HEK293 (cell line): ENCODE data around the gene EVPLL.

Source experiments
- CTCF ChIA-PET: fragments of 350-600 bp; formaldehyde crosslinking; extraction: SDS; loops from one replicate; lab custom pipeline; 2021; ENCODE audit warnings: antibody characterized with exemption; lab: Yijun Ruan, JAX
- POLR2A ChIA-PET: fragments of 300-600 bp; formaldehyde crosslinking; extraction: SDS; loops from one replicate; lab custom pipeline; 2020; ENCODE audit warnings: antibody characterized with exemption, inconsistent platforms; lab: Yijun Ruan, JAX
- H3K27ac ChIP-seq: fragments of 200-500 bp; sonication (Bioruptor generic); 2 replicates; pipeline ENCODE4 v1.5.1; 2014; ENCODE audit warnings: low read depth, low read length, control low read depth, inconsistent platforms; ENCODE audit errors: extremely low read depth
- H3K36me3 ChIP-seq, 2 experiments: fragments of 200-500 bp in 1 of 2; sonication (Bioruptor generic) in 1 of 2; 1 replicate in 1 of 2; 2 replicates in 1 of 2; pipeline ENCODE4 v1.5.1; 2014 to 2017; ENCODE audit warnings: inconsistent platforms in 2 of 2, low read length in 2 of 2; ENCODE audit not compliant: control insufficient read depth in 2 of 2, insufficient read depth in 1 of 2
- H3K4me1 ChIP-seq: fragments of 200-500 bp; sonication (Bioruptor generic); 2 replicates; pipeline ENCODE4 v1.5.1; 2014; ENCODE audit warnings: mild to moderate bottlenecking, low read length, inconsistent platforms; ENCODE audit not compliant: control insufficient read depth, insufficient read depth
- H3K4me3 ChIP-seq: 2 replicates; pipeline ENCODE4 v1.5.1; 2011; ENCODE audit warnings: low read depth, mild to moderate bottlenecking, control low read depth, low read length, moderate library complexity
- H3K9me3 ChIP-seq: fragments of 200-500 bp; sonication (Bioruptor generic); 2 replicates; pipeline ENCODE4 v1.5.1; 2014; ENCODE audit warnings: low read depth, low read length, inconsistent platforms; ENCODE audit not compliant: control insufficient read depth, insufficient read depth
- CTCF ChIP-seq: fragments of 450-650 bp; formaldehyde crosslinking; IDR thresholded peaks from 2 replicates; pipeline ENCODE4 v1.5.1; 2016; ENCODE audit warnings: missing biosample characterization, missing genetic modification characterization
- ELK4 ChIP-seq: IDR thresholded peaks from 2 replicates; pipeline ENCODE4 v1.6.1; 2011; ENCODE audit warnings: mild to moderate bottlenecking, low read depth, low read length, borderline replicate concordance
- INSM2 ChIP-seq: fragments of 450-650 bp; formaldehyde crosslinking; IDR thresholded peaks from 2 replicates; pipeline ENCODE4 v1.5.1; 2016; ENCODE audit warnings: missing biosample characterization, missing genetic modification characterization
- KLF10 ChIP-seq: fragments of 450-650 bp; IDR thresholded peaks from 2 replicates; pipeline ENCODE4 v1.5.1; 2018; ENCODE audit warnings: missing biosample characterization, mild to moderate bottlenecking, missing genetic modification characterization
- PBX3 ChIP-seq: sonication (generic); formaldehyde crosslinking; IDR thresholded peaks from 2 replicates; pipeline ENCODE4 v1.8.1; 2022; ENCODE audit warnings: mild to moderate bottlenecking, moderate library complexity, missing genetic modification reagents
- RBAK ChIP-seq: fragments of 450-650 bp; formaldehyde crosslinking; IDR thresholded peaks from 2 replicates; pipeline ENCODE4 v1.5.1; 2016; ENCODE audit warnings: missing biosample characterization, missing genetic modification characterization
- REPIN1 ChIP-seq: fragments of 450-650 bp; formaldehyde crosslinking; IDR thresholded peaks from 2 replicates; pipeline ENCODE4 v1.5.1; 2017; ENCODE audit warnings: missing biosample characterization, missing genetic modification characterization, low read depth
- TRIM28 ChIP-seq: IDR thresholded peaks from 2 replicates; pipeline ENCODE4 v1.6.1; 2011; ENCODE audit warnings: low read length, control low read depth, borderline replicate concordance
- ZBTB11 ChIP-seq: fragments of 450-650 bp; formaldehyde crosslinking; conservative IDR thresholded peaks from 2 replicates; pipeline ENCODE4 v1.5.1; 2016; ENCODE audit warnings: low read depth, missing biosample characterization, missing genetic modification characterization
- ZIC2 ChIP-seq: fragments of 450-650 bp; formaldehyde crosslinking; IDR thresholded peaks from 2 replicates; pipeline ENCODE4 v1.5.1; 2016; ENCODE audit warnings: missing biosample characterization, missing genetic modification characterization
- ZNF112 ChIP-seq: fragments of 450-650 bp; formaldehyde crosslinking; IDR thresholded peaks from 2 replicates; pipeline ENCODE4 v1.5.0; 2017; ENCODE audit warnings: missing biosample characterization, missing genetic modification characterization
- ZNF202 ChIP-seq: fragments of 450-650 bp; formaldehyde crosslinking; IDR thresholded peaks from 2 replicates; pipeline ENCODE4 v1.5.1; 2016; ENCODE audit warnings: missing biosample characterization, missing genetic modification characterization, borderline replicate concordance
- ZNF211 ChIP-seq: fragments of 450-650 bp; formaldehyde crosslinking; IDR thresholded peaks from 2 replicates; pipeline ENCODE4 v1.5.1; 2016; ENCODE audit warnings: low read depth, missing biosample characterization, missing genetic modification characterization
- ZNF404 ChIP-seq: fragments of 450-650 bp; formaldehyde crosslinking; IDR thresholded peaks from 2 replicates; pipeline ENCODE4 v1.5.1; 2017; ENCODE audit warnings: missing biosample characterization, missing genetic modification characterization
- ZNF473 ChIP-seq: fragments of 450-650 bp; formaldehyde crosslinking; IDR thresholded peaks from 2 replicates; pipeline ENCODE4 v1.5.1; 2017; ENCODE audit warnings: missing biosample characterization, missing genetic modification characterization
- ZNF521 ChIP-seq: fragments of 450-650 bp; formaldehyde crosslinking; IDR thresholded peaks from 2 replicates; pipeline ENCODE4 v1.5.1; 2017; ENCODE audit warnings: missing biosample characterization, mild to moderate bottlenecking, missing genetic modification characterization
- ZNF544 ChIP-seq: fragments of 450-650 bp; formaldehyde crosslinking; IDR thresholded peaks from 2 replicates; pipeline ENCODE4 v1.5.0; 2017; ENCODE audit warnings: missing biosample characterization, missing genetic modification characterization
- ZNF555 ChIP-seq: fragments of 450-650 bp; formaldehyde crosslinking; conservative IDR thresholded peaks from 2 replicates; pipeline ENCODE4 v1.5.1; 2017; ENCODE audit warnings: missing biosample characterization, mild to moderate bottlenecking, missing genetic modification characterization, inconsistent platforms
- ZNF596 ChIP-seq: fragments of 450-650 bp; IDR thresholded peaks from 2 replicates; pipeline ENCODE4 v1.5.0; 2018; ENCODE audit warnings: missing biosample characterization, mild to moderate bottlenecking, missing genetic modification characterization, moderate library complexity
- ZNF791 ChIP-seq: fragments of 450-650 bp; formaldehyde crosslinking; IDR thresholded peaks from 2 replicates; pipeline ENCODE4 v1.5.1; 2016; ENCODE audit warnings: missing biosample characterization, missing genetic modification characterization
- TF ChIP-seq, protein P1 (sequence below): fragments of 450-650 bp; formaldehyde crosslinking; IDR thresholded peaks from 2 replicates; pipeline ENCODE4 v1.5.1; 2016; ENCODE audit warnings: missing biosample characterization, missing genetic modification characterization
- TF ChIP-seq, protein P2 (sequence below): fragments of 450-650 bp; formaldehyde crosslinking; IDR thresholded peaks from 2 replicates; pipeline ENCODE4 v1.5.1; 2016; ENCODE audit warnings: missing biosample characterization, missing genetic modification characterization, borderline replicate concordance

The EVPLL gene

DNA sequence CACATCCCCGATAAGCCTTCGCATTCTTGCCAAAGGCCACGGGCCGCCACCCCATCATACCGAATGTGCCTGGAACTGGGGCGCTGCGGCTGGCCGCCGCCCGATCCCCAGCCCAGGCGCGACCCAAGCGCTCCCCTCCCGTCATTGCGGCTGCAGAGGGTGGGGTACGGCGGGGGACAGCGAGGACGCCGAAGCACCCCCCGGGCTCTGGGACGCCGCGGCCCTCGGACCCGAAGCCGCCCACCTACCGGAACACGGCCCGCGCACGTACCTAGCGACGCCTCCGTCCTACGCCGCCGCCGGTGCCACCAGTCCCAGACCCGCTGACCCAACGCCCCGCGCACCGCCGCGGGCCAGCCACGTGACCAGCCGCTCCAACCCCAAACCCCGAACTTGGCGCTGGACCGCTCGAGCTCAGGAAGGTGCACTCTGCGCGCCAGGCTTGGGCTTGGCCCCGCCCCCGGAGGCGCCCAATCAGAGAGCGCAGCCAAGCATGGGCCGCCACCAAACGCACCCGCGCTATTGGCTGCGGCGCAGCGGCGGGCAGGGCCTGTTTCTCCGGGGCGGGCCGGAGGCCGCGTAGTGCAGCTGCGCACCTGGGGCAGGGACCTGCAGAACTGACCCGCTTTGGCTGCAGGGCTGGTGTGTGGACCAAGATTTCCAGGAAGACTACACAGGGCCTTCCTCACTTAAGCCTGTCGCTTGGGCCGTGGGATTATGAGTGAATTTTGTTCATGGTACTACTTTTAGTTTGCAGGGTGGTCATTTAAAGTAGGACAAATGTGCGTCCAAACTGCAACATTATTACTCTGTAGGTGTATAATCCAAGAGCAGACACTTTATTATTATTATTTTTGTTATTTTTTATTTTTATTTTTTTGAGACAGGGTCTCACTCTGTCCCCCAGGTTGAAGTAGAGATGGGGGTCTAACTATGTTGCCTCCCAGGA is 14.2 kb upstream of the EVPLL start, which contains the start of gene SHMT1:
Gene SHMT1, minus strand, starts transcription at position 450 of the 949 bp plus-strand sequence. CDS start 7,569 bp downstream, outside the sequence.
- peak within 1 kb of the TSS; percentile 90 for H3K4me3 ChIP-seq
- no peaks in the 10 kb centered on the region for H3K4me1 ChIP-seq
- ChIA-PET POLR2A (interaction anchor here (0.6 to 1.6 kb wide), 5 partner anchors 10 to 49 kb away, joined by 3 to 7 read pairs (median 3); partner anchors contain the start of gene TOP3A), CTCF (interaction anchor here (0.6 to 1.1 kb wide), 2 partner anchors 43 to 170 kb away, joined by 3 to 6 read pairs; no protein-coding TSS in a partner anchor)
- peak within 1 kb of the TSS; percentile 80; the same call in 1 of the 2 replicates for H3K27ac ChIP-seq
- peaks cover 22 to 24% of the 10 kb centered on the region in 2 experiments; a peak in 2 of 3 replicates for H3K36me3 ChIP-seq
- H3K9me3 ChIP-seq, result no peaks in the 10 kb centered on the region
- no peak for TF ChIP-seq ZNF521 (tag by site-specific recombination)
- no peak for TF ChIP-seq ZNF555 (tag by site-specific recombination)
- TF ChIP-seq, protein P1, sequence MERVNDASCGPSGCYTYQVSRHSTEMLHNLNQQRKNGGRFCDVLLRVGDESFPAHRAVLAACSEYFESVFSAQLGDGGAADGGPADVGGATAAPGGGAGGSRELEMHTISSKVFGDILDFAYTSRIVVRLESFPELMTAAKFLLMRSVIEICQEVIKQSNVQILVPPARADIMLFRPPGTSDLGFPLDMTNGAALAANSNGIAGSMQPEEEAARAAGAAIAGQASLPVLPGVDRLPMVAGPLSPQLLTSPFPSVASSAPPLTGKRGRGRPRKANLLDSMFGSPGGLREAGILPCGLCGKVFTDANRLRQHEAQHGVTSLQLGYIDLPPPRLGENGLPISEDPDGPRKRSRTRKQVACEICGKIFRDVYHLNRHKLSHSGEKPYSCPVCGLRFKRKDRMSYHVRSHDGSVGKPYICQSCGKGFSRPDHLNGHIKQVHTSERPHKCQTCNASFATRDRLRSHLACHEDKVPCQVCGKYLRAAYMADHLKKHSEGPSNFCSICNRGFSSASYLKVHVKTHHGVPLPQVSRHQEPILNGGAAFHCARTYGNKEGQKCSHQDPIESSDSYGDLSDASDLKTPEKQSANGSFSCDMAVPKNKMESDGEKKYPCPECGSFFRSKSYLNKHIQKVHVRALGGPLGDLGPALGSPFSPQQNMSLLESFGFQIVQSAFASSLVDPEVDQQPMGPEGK, result peak; percentile 67
- no peak for TF ChIP-seq ZNF596
- TF ChIP-seq ZNF404, result no peak
- no peak for TF ChIP-seq ZNF473 (tag by site-specific recombination)
- peak; percentile 91 for TF ChIP-seq PBX3 (CRISPR knock-in tag)
- no peak for TF ChIP-seq ZNF791 (tag by site-specific recombination)
- TF ChIP-seq ZNF202 (tag by site-specific recombination), result no peak
- no peak for TF ChIP-seq ELK4
- TF ChIP-seq REPIN1 (tag by site-specific recombination), result peak; percentile 90; the same call in 1 of the 2 replicates
- TF ChIP-seq TRIM28, result no peak
- TF ChIP-seq, protein P2, sequence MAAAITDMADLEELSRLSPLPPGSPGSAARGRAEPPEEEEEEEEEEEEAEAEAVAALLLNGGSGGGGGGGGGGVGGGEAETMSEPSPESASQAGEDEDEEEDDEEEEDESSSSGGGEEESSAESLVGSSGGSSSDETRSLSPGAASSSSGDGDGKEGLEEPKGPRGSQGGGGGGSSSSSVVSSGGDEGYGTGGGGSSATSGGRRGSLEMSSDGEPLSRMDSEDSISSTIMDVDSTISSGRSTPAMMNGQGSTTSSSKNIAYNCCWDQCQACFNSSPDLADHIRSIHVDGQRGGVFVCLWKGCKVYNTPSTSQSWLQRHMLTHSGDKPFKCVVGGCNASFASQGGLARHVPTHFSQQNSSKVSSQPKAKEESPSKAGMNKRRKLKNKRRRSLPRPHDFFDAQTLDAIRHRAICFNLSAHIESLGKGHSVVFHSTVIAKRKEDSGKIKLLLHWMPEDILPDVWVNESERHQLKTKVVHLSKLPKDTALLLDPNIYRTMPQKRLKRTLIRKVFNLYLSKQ, result no peak
- no peak for TF ChIP-seq ZIC2 (tag by site-specific recombination)
- no peak for TF ChIP-seq RBAK (tag by site-specific recombination)
- TF ChIP-seq KLF10 (tag by site-specific recombination), result peak; percentile 84; the same call in 1 of the 2 replicates
- TF ChIP-seq ZBTB11, result 0 out of 2 replicates have a peak, but pooled peaks have one; percentile 27
- TF ChIP-seq ZNF211 (tag by site-specific recombination), result no peak
- TF ChIP-seq INSM2 (tag by site-specific recombination), result no peak
- no peak for TF ChIP-seq ZNF544
- peak; percentile 44; the same call in 1 of the 2 replicates for TF ChIP-seq CTCF (tag by site-specific recombination)
- TF ChIP-seq ZNF112 (tag by site-specific recombination), result no peak
